HPDE6-E6E7 (cell line): ENCODE data around the gene BASP1.
"Not testable (repeated sequence)": the region's sequence is repeated elsewhere in the genome, so short reads cannot be mapped to it uniquely, and the experiment has no call there.

Experiments
- DNase-seq: peaks from one replicate; pipeline ENCODE4 v3.0.0; 2011; ENCODE audit warnings: missing footprints; ENCODE audit errors: extremely low spot score

BASP1 gene

DNA sequence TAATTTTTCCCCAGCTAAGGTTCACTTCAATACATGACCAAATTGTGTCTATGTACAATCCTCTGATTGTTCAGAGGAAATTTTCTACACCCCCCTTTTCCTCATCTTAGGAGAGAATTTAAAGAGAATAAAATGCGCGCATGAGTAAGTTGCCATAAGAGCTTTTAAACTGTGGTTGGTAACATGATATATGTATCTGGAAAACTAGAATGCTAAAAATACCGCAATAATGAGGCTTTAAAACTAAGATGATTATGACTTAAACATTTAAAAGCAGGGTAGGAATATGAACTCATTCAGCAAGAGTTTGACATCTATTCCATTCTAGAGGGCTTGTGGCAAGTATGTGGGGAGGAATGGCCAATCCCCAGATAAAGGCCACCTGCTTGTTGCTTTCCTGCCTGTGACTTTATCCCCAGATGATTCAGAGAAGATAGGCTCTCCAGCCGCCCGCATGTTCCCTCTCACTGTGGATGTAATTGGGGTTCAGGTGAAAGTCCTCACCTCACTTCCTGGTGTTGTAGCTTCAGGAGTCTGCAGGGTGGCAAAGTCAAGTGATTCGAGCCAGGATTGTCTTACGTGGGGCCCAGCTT, 26.5 kb upstream of the BASP1 start:
- DNase-seq, result no peak

DNA sequence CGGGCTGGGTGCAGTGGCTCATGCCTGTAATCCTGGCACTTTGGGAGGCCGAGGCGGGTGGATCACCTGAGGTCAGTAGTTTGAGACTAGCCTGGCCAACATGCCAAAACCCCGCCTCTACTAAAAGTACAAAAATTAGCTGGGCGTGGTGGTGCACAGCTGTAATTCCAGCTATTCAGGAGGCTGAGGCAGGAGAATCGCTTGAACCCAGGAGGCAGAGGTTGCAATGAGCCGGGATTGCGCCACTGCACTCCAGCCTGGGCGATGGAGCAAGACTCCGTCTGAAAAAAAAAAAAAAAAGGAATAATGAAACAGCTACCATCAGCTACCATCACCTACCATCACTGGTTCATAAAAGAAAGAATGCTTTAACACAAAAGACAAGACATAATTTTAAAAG, 25.9 kb upstream of the BASP1 start:
- DNase-seq, result not testable (repeated sequence)

DNA sequence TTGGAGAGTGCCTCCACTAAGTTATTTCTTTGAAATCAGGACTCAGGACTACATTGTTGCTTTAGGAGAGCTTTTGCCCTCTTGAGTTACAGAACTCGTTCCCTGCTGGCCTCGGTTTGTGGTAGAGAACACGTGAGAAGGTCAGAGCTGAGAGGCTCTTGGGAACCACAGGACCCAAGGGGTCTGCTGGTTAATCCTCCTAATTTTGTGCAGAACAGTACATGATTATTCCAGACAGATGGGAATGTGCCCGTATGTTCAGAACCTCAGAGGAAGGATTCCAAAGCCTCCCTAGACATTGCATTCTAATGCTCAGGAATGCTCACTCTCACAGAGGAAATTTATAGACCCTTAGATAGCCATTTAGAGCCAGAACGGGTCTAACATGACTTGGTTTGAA, 25.2 kb upstream of the BASP1 start:
- DNase-seq, result no peak

DNA sequence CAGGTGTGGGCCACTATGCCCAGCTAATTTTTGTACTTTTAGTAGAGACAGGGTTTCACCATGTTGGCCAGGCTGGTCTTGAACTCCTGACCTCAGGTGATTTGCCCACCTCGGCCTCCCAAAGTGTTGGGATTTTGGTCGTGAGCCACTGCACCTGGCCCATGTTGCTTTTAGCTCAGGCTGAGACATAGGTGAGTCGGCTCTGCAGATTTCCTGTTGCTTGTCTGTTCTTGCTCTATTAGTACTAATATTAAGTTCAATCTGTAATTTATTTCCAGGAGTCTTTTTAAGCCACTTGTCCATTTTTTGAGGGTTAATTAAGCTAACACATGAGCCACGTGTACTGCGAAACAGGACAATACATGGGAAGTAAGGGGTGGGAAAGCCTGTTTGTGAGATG, 21.4 kb upstream of the BASP1 start:
- no peak for DNase-seq

DNA sequence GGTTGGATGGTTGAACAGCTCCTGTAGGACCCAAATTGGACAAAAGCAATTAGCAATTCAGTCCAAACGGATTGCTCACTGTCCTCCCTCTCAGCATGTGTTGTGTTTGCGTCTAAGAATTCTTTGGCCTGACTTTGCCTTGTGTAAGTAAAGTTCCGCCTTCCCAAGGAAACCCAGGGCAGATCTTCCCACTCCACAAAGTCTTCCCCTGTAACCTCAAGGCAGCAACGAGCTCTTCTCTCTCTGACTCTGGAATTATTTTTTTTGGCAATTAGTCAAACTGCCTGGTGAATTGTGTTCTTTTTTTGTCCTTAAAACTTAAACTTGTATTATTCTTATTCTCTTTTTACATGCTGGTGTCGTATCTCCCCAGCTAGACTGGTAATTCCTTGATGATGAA, 20.7 kb upstream of the BASP1 start:
- DNase-seq, result no peak

DNA sequence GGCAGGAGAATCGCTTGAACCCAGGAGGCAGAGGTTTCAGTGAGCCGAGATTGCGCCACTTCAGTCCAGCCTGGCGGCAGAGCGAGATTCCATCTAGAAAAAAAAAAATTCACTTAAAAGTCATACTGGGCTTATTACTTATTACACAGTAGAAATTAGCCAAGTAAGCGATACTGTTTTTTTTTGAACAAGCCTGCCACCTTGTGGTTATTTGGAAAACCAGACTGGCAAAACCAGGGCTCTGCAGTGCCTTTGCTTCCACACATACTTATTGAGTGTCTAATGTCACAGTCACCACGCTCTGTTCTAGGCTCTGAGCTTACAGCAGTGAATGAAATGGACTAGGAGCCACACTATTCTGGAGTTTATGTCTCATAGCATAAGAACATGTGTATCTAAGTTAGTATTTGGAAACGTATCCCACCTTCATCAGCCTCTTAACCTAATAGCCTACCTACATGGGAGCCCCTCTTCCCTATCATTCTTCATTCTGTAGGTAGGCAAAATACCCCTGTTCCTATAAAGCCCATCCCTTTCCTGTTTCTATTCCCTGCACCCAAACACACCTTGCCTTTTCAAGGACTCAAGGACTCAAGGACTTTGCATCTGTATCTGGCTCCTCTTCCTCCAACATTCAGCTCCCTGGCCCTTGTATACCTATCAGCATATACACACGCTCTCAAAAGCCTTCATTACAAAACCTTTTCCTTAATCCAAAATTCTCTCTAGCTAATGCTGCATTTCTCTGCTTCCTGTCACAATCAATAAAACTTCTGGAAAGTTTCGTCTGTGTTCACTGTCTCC, 13.9 kb upstream of the BASP1 start:
- DNase-seq, result peak; percentile 78

DNA sequence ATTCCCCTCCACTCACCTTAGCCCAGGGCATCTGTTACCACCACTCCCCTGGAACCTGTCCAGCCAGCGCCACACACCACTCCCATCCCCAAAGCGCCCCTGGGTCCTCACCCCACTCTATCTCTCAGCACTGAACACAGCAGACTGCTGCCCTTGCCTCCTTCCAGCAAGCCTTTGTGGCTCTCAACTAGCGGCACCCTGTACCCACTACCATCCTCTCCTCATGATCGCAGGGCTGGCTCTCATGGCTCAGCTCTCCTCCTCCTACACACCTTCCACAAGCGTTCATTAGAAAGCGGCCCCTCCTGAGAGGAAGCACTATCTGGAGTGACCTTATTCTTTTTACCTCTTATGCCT, 13.3 kb upstream of the BASP1 start:
- no peak for DNase-seq

DNA sequence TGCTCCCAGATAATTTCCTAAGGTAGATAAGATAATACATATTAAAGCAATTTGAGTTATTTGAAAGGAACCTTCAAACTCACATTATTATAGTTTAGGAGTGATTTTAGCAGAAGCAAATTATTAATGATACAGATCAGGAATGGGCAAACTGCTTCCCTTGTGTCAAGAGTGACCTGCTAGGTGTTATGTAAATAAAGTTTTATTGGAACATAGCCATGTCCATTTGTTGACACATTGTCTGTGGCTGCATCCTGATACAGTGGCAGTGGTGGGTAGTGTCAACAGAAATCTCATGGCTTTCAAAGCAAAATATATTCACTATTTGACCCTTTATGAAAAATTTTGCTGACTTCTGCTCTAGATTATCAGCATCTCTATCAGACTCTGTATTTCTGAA, 11.4 kb upstream of the BASP1 start:
- DNase-seq, result no peak

DNA sequence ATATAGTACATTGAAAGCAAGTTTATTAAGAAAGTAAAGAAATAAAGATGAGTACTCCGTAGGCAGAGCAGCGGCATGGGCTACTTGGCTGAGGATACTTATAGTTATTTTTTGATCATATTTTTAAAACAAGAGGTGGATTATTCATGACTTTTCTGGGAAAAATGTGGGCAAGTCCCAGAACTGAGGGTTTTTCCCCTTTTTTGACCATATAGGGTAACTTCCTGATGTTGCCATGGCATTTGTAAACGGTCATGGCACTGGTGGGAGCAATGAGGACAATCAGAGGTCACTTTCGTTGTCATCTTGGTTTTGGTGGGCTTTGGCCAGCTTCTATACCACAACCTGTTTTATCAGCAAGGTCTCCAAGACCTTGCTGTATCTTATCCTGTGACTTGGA, 5.2 kb upstream of the BASP1 start:
- no peak for DNase-seq

DNA sequence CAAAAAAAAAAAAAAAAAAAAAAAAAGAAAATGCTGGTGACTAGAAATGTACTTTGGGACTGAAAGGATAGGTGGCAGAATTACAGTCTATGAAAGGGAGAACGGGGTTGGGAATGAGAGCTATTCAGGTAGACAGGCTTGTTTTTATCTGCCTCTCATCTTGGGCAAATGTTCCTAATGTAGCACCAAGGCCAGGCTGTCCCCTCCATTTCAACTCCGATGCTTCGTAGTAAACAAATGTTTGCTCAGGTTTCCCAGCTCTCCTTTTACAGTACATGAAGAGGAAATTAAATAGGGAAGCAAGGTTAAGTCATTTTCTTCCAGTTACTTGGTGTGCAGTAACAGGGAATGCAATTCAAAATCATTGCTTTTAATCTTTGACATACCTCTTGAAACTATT, 4.4 kb upstream of the BASP1 start:
- no peak for DNase-seq

DNA sequence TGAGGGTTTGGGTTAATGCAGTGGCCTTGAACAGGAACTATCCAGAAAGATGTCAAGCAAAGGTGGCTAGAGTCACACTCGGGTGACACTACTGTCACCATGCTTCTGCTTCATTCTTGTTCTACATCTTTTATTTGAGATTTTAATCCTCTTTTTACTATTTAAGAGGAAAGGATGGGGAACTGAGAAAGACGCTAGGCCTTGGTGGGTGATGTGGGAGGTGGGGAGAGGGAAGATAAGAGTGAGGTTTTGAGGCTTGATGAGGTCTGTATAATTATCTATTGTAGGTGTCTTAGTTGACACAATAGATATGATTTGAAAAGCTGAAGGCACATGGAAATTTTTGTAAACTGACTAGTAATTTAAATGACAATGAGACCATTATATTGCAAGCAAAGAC, 3.5 kb upstream of the BASP1 start:
- DNase-seq, result no peak

DNA sequence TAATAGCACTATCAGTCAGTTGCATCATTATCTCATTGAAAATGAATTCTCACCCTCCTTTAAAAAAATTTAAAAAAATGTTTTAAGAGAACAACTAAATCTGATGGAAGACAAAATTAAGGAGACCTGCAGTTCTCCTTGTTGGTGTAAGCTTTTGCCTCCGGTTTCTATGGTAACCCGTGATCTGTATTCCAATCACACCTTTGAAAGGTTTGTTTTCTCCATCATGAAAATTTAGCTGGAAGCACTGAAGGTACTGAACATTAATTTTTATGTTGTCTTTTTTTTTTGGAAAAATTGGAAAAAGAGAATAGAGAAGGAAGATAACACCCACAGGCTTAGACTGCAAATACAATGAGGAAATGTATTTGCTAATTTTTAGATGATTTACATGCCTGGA, 2.5 kb upstream of the BASP1 start:
- no peak for DNase-seq

DNA sequence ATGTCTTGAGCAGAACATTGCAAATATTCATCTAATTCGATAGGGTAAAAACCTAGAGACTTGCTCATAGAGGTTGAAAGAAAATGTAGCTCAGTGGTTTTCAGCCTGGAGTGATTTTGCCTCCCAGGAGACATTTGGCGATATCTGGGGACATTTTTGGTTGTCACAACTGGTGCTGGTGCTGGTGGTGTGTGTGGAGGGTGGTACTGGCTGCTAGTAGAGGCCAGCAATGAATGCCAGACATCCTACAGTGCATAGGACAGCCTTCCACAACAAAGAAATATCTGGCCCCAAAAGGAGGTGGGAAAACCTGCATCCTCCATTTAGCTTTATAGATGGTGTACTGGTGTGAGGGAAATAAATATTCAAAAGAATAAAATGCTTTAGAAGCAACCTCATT, 2.1 kb upstream of the BASP1 start:
- DNase-seq, result no peak

DNA sequence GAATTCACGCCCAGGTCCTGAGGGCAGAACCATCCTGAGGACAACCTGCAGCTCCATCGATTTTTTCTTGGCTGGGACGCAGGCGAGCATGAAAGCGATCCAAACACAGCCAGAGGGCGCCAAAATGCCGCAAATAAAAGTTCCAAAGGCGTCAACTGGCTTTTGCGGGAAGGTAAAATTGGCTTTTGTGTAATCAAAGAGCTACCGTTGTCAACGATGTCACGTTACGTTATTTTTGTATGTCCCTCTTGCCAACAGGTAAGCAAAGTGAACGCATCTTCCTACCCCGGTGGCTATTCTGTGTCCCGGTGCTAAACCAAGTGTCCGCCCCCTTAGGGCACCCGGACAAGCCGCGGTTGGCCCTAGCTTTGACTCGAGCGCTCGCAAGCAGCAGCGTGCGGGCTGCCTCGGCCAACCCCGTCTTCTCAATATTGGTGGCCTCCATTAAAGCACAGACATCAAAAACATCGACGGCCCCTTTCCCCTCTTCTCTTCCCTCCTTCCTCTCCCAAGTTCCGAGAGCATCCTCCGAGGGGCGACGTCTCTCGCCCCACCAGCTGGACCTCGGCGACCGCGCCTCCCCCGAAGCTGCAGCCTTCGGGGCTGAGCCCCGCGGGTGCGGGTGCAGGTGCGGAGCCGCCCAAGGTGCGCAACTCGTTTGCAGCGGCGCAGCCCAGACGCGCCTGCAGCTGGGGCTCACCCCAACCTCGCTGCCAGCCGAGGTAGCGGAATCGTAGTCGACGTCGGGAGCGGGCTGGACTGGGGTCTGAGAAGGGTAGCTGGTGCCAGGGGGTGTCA, 1.1 kb upstream of the BASP1 start:
- peak; percentile 69 for DNase-seq

DNA sequence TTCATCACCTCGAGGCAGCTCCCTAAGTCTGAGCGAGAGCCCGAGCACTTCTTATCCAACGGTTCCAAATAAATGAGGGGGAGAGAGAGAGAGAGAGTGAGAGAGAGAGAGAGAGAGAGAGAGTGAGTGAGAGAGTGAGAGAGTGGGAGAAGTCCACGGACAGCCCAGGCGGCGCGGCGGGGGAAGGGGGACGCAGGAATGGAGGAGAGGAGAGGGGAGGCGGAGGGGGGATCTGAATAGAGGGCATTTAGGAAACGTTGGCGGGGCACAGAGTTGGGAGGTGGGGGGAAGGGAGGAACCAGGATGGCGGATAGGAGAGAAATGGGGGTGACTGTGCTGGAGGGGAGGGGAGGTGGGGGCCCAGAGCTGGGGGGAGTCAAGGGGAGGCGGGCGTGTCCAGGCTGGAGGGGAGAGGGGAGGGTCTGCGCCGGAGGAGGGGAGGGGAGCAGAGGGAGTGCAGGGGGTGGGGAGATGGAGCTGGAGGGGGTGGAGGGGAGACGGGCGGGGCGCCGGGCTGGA, 398 bp upstream of the BASP1 start:
- DNase-seq, result no peak

DNA sequence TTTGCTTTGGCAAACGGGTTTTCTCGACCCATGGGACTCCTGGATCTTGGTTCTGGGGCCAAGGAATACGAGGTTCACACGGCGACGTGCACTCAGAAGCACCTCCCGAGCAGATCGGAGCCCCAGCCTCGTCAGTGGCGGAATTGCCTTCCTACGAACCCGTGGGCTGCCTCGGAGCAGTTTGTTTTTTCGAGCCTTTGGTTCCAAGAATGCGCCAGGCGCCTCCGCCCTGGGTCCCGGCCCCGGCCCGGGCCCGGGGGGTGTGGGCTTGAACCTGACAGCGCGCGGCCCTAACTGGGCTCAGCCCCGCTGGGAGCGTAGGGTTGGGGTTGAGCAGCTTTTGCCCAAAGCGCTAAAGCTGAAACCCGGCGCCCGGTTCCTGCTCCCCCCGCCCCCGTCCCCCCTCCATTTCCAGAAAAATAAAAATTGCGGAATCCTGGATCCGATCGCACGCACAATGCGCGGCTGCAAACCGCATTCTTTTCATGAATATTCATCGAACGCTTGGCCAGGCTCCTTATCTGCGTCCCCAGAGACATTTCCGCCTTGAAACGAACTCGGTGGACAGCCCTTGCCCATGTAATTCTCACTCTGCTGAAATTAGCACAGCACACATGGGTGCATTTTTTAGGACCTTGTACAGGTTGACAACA, 1.0 kb downstream of the BASP1 start:
- no peak for DNase-seq

DNA sequence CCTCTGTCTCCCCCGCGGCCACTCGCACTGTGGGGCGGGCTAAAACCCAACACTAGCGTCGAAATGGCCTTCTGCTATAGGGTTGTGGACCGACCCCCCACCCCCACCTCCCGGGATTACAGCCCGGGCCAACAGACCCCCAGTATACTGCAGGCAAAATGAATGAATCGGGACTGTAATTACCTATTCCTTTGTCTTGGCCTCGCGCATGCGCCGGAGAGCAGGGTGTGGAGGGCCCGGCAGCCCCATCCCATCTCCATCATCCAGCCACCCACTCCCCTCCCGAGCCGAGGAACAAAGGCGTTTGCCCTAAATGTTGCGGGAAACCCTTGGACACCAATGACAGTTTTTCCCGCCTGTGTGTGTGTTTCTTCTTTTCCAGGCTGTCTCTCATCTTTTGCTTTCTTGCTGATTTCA, 1.6 kb downstream of the BASP1 start:
- peak; percentile 31 for DNase-seq

DNA sequence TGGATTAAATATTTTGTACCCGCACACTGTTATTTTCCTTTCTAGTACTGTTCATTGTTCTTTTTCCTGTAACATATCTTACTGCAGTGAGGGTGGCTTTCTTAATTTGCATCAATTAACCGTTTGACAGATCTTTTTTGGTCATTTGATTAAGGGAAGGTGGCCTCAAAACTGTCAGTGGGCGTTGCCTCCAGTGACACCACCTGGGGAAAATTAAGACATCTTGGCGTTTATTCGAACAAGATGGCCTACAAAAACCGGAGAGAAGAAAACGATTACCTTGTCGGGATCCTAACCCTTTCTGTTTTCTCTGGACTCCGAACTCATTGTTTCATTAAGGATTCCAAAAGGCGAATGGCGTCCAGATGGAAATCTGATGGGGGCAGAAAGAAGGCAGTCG, 2.0 kb downstream of the BASP1 start:
- DNase-seq, result no peak

DNA sequence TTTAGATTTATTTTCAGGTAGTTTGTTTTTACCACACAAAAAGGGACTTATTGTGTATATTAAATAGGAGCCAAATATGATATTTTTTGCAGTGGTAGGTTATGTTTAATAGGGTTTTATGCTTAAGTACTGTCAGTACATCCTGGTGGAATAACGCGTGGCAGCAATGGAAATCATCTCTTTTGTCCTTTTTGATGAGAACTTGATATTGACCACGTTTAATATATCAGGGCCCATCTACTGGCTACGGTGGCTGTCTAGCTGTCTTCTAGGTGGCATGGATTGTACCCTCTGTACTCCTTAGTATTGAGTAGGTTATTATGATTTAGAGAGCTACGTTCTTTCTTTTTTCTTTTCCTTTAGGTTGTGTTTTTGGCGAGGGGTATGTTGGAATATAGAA, 2.6 kb downstream of the BASP1 start:
- DNase-seq, result no peak

DNA sequence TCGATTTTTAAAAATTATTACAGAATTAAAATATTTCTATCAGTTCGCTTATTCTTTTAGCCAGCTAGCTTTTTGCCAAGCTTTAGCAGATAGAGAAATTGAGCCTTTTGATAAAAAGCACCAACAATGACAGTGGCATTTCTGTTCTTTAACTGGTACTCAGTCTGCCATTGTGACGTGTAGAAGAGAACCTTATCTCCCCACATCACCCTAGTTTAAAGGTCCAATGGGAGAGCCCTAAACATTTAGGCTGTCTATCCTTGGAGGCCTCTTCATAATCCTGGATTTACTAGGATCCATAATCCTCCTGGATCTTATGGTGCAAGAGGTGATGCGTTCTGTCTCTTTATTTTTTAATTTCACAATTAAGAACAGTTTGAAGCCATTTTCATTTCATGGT, 3.0 kb downstream of the BASP1 start:
- DNase-seq, result no peak

DNA sequence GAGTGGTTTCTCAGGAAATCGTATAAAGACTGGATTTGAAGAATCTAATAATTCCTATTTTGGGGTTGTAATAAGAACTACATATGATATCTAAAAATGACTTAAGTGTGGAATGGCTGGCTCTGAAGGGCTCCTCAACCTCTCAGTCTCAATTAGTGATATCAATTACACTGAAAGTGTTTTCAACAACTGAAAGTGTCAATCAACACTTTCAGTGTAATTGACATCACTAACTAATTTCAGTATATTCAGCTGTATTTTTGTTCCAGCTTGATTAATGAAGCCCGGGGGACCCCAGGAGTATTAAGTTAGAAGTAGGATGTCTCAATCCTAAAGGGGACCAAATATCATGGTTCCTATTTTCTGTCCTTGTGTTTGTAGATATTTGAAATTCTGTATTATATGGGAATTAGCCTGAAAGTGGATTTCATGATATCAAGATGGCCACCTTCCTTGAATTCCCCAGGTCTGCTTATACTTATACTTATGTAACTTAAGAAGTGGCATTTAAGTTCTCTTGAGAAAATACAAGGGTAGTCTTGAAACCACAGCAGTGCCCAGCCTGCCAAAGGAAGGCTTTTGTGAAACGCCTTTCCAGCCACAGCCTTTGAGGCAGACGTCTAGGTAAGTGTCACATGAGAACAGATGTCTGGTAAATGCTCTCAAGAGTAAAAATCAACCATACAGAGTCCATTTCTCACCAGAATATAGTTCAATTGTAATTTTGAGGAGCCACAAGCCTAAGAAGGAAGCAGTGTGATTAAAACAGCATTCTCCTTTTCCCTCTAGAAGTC, 4.6 kb downstream of the BASP1 start:
- no peak for DNase-seq
